Testis (tissue), 5 donors: ENCODE data around the gene VMP1. TPM values are rescaled to one million over a fixed set of nuclear protein-coding genes. Genes with fewer than 3 reads are reported as not detected.

Experiments
- DNase-seq: peaks from one replicate; pipeline ENCODE4 v3.0.0-alpha.2; 2019
- H3K27ac ChIP-seq, 2 donors: fragments of 200-600 bp; sonication (generic); one replicate each; pipeline ENCODE4 v1.5.1; 2019
- H3K27me3 ChIP-seq: fragments of 200-600 bp; sonication (generic); one replicate; pipeline ENCODE4 v1.5.1; 2019
- H3K36me3 ChIP-seq: fragments of 200-600 bp; sonication (generic); one replicate; pipeline ENCODE4 v1.5.1; 2017; ENCODE audit warnings: low read depth; ENCODE audit errors: missing control alignments
- H3K4me1 ChIP-seq: fragments of 200-600 bp; sonication (generic); one replicate; pipeline ENCODE4 v1.5.1; 2019
- H3K4me3 ChIP-seq, 2 donors: fragments of 200-600 bp; sonication (generic); one replicate each; pipeline ENCODE4 v1.5.1; 2017 to 2019
- H3K9me3 ChIP-seq: fragments of 200-600 bp; sonication (generic); one replicate; pipeline ENCODE4 v1.5.1; 2017
- POLR2A ChIP-seq: fragments of 450-650 bp; IDR thresholded peaks from one replicate; pipeline ENCODE4 v1.6.1; 2017; ENCODE audit warnings: antibody characterized with exemption, mild to moderate bottlenecking, moderate library complexity
- WGBS, 2 donors: methylation state at CpG; one replicate each; pipeline ENCODE4 v1.1.5; 2018; 5-methylcytosine and 5-hydroxymethylcytosine counted together
- intact Hi-C: fragments of 100-400 bp; cut with DNase I; formaldehyde crosslinking; loops from one replicate; pipeline ENCODE4 v1.15.1; 2023; ENCODE audit warnings: low total_unique reads
- long read RNA-seq, 2 donors: transcript quantifications; one replicate each; lab custom pipeline, GENCODE V29; 2026
- polyA plus RNA-seq: library from polyadenylated mRNA; stranded (reverse); fragments of 350-450 nt; fragmentation: Illumina TruSeq; extraction: RNeasy Lipid Tissue Mini Kit (QIAGEN cat#74804); gene quantifications from one replicate; pipeline ENCODE4 v1.2.3, GENCODE V29; 2014; ENCODE audit warnings: low read depth, low replicate concordance; ENCODE audit not compliant: insufficient read depth
- total RNA-seq, 2 donors: library from RNA; depleted of rRNA; stranded (reverse); fragments of >200 nt; gene quantifications; one replicate each; pipeline ENCODE4 v1.2.3, GENCODE V29; 2016
- TF ChIP-seq, protein P1 (sequence below), 3 experiments: fragments of 450-650 bp in 2 of 3; fragments of 200-600 bp in 1 of 3; sonication (generic) in 1 of 3; IDR thresholded peaks; one replicate each; pipeline ENCODE4 v1.5.1; 2016 to 2019; ENCODE audit warnings: antibody characterized with exemption in 3 of 3, mild to moderate bottlenecking in 2 of 3, moderate library complexity in 1 of 3

Gene VMP1
- total RNA-seq (100 to 1,000 TPM; 108 to 144 TPM), polyA plus RNA-seq (63.1 TPM)
- long read RNA-seq, donor 1, full-length matches to known transcripts, result 54 of 60 reads
- long read RNA-seq, donor 1, partial matches to known transcripts, result 6 of 60 reads
- long read RNA-seq, donor 1, other reads (novel, unspliced or antisense), result 0 of 60 reads
- long read RNA-seq, donor 2, full-length matches to known transcripts, result 27 of 38 reads
- long read RNA-seq, donor 2, partial matches to known transcripts, result 11 of 38 reads
- long read RNA-seq, donor 2, other reads (novel, unspliced or antisense), result 0 of 38 reads

DNA sequence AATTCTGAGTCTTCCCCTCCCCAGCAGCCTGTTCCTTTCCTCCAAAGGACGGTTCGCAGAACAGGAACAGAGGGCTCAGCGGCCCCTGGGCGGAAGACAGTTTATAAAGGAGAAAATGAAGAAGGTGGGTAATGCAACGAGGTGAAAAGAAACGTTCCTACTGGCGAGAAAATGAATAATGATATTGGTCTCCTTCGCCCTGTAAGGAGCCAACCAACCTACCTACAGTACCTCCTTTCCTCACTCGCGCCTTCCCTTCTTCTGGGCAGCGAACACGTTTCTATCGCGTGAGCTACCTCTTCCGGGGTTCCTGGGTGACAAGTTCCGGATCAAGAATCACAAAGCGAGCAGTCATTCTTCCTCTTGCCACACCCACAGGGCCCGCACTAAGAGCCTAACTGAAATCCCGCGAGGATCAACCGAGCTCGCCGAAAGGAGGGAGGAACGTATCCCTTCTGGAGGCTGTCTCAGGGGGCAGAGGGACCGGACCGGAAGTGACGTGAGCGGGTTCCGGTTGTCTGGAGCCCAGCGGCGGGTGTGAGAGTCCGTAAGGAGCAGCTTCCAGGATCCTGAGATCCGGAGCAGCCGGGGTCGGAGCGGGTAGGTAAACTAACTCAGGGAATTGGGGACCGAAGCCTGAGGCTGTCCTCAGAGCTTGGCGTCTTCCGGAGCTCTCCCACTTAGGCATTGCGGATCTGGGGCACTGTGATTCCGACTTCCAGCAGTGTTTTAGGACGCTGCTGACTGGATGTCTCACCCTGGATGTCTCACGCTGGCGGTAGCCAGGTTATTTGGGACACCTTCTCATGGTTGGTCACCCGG lies at the start of gene VMP1, which contains the start of gene PTRH2:
Gene VMP1, plus strand, starts transcription at position 506 of the 822 bp plus-strand sequence. CDS start 23,793 bp downstream, outside the sequence.
Gene PTRH2, minus strand, starts transcription at position 282 of the 822 bp plus-strand sequence. CDS start 9,452 bp downstream, outside the sequence.
- intact Hi-C loops, result no loop called here
- Histone ChIP-seq H3K27me3 (no peaks in the 10 kb centered on the region), H3K27ac (peak within 1 kb of the TSS; percentile 82 to 91), H3K4me1 (peaks cover 16% of the 10 kb centered on the region), H3K9me3 (no peaks in the 10 kb centered on the region), H3K36me3 (no peaks in the 10 kb centered on the region), H3K4me3 (peak within 1 kb of the TSS; percentile 77 to 80)
- peak; percentile 81 for TF ChIP-seq POLR2A
- TF ChIP-seq, protein P1, sequence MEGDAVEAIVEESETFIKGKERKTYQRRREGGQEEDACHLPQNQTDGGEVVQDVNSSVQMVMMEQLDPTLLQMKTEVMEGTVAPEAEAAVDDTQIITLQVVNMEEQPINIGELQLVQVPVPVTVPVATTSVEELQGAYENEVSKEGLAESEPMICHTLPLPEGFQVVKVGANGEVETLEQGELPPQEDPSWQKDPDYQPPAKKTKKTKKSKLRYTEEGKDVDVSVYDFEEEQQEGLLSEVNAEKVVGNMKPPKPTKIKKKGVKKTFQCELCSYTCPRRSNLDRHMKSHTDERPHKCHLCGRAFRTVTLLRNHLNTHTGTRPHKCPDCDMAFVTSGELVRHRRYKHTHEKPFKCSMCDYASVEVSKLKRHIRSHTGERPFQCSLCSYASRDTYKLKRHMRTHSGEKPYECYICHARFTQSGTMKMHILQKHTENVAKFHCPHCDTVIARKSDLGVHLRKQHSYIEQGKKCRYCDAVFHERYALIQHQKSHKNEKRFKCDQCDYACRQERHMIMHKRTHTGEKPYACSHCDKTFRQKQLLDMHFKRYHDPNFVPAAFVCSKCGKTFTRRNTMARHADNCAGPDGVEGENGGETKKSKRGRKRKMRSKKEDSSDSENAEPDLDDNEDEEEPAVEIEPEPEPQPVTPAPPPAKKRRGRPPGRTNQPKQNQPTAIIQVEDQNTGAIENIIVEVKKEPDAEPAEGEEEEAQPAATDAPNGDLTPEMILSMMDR (IDR thresholded peaks at IDR 0.05), result no peak
- DNase-seq, result peak; percentile 99
- 0% methylated on average over 32 to 45 of the region's 45 CpGs for WGBS, 2 donors

DNA sequence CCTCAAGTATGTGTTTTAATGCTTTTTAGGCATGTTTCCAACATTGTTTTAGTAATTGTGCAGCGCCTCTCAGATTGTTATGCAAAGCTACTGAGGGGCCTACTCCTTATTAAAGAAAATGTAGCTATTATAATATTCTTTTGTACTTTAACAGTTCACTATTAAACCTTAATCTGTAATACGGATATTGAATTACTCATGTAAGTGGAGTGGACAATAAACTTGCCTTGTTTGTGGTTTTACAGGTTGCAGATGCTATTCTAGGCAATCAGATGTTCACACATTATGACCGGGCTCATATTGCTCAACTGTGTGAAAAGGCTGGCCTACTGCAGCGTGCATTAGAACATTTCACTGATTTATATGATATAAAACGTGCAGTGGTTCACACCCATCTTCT lies 41.2 kb upstream of the VMP1 start:
- intact Hi-C loops, result no loop called here
- no peak for DNase-seq
- Histone ChIP-seq H3K9me3 (no peaks in the 10 kb centered on the region), H3K4me3 (no peak overlapping the region), H3K36me3 (no peaks in the 10 kb centered on the region), H3K27me3 (no peaks in the 10 kb centered on the region), H3K4me1 (peaks cover 3% of the 10 kb centered on the region), H3K27ac (no peak overlapping the region)
- 84 to 86% methylated on average over 5 of the region's 5 CpGs for WGBS, 2 donors
- TF ChIP-seq, protein P1 (IDR thresholded peaks at IDR 0.05), result no peak
- TF ChIP-seq POLR2A, result no peak

DNA sequence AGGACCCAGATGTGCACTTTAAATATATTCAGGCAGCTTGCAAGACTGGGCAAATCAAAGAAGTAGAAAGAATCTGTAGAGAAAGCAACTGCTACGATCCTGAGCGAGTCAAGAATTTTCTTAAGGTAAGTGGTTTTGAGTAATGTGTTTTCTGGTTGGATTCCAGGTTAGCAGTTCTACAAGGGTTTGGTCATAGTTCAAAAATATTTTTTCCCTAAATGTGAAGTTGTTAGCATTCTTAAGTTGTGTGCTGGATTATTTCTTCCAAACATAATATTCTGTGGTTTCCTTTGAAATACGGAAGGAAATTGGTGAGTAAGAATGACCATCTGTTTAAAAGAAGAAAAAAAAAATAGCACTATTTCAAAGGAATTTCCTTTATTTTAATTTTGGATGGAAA lies 38.6 kb upstream of the VMP1 start:
- no peaks in the 10 kb centered on the region for H3K36me3 ChIP-seq
- TF ChIP-seq, protein P1 (IDR thresholded peaks at IDR 0.05), result no peak
- TF ChIP-seq POLR2A, result no peak
- H3K9me3 ChIP-seq, result no peaks in the 10 kb centered on the region
- peaks cover 3% of the 10 kb centered on the region for H3K4me1 ChIP-seq
- peak overlapping the region in 1 of 2 donors; percentile 18 for H3K27ac ChIP-seq
- DNase-seq, result no peak
- WGBS, 2 donors, result 65 to 66% methylated on average over 3 of the region's 3 CpGs
- H3K4me3 ChIP-seq, result no peak overlapping the region
- intact Hi-C loops, result no loop called here
- no peaks in the 10 kb centered on the region for H3K27me3 ChIP-seq

DNA sequence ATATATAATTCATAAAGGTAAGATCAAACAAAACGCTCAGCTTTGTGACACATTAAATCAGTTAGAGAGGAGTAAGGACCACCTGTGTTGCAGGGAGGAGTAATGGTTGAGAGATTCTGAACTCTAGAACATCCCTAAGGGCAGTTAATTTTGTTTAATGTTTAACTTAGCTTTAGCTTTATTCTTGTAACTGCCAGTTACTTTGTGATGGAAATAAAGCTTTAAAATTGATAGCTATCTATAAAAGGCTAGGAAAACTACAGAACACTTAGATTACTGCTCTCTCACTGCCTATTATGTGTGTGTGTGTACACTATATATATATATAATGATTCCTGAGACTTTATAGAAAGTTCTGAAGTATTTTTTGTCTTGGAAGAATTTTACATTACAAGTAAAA lies 38.0 kb upstream of the VMP1 start:
- Histone ChIP-seq H3K4me1 (peaks cover 3% of the 10 kb centered on the region), H3K4me3 (no peak overlapping the region), H3K27ac (no peak overlapping the region), H3K36me3 (no peaks in the 10 kb centered on the region), H3K9me3 (no peaks in the 10 kb centered on the region), H3K27me3 (no peaks in the 10 kb centered on the region)
- intact Hi-C loops, result no loop called here
- WGBS, 2 donors, result 75 to 83% methylated on average over 1 of the region's 1 CpG
- no peak for TF ChIP-seq POLR2A
- TF ChIP-seq, protein P1 (IDR thresholded peaks at IDR 0.05), result no peak
- DNase-seq, result no peak
